COLO668 (cell line): ENCODE measurements around the gene PCDH9.

Experiments
- DNase-seq: peaks from one replicate; lab custom pipeline; 2025; ENCODE audit not compliant: unreplicated experiment; lab: John Stamatoyannopoulos, UW

PCDH9 gene

DNA sequence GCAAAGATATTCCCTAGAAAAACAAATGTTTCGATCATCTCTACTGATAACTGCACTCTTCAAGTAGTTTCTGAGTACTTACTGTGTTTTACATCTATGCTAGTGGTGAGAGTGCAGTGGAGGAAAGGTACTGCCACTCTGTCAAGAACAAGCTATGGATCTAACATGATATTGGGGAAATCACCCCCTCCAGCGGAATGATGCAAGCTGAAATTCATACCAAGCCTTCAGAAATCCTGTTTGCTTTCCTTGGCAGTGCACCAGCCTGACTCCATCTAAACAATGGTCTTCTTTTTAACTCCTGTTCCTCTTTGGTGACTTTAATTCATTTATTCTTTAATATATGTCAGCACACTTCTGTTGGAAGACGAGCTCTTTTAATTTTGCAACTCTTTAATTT, 238.0 kb downstream of the PCDH9 start:
- no peak for DNase-seq

DNA sequence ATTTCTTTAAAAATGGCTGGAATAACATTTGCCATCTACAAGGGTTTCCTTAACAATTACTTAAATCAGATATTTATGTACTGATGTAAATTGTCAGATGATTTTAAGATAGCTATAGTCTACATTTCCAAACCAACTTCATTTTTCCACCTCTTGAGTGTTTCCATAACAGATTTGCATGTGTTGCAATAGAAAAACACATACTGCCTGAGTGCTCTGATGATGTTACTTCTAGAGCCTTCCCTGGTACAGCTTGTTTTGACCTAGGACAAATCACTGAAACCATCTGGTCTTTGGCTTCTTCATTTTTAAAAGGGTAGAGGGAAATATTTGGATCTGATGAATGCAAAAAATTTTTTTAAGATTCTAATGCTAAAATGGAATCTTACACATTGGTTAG, 245.9 kb downstream of the PCDH9 start:
- DNase-seq: no peak

DNA sequence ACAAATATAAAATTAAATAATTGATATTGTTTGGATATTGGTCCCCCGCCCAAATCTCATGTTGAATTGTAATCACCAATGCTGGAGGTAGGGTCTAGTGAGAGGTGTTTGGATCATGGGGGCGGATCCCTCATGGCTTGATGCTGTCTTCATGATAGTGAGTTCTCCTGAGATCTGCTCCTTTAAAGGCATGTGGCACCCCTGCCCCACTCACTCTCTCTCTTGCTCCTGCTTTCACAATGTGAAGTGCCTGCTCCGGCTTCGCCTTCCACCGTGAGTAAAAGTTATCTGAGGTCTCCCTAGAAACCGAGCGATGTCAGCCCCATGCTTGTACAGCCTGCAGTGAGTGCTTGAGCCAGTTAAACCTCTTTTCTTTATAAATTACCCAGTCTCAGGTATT, 248.2 kb downstream of the PCDH9 start:
- no peak for DNase-seq

DNA sequence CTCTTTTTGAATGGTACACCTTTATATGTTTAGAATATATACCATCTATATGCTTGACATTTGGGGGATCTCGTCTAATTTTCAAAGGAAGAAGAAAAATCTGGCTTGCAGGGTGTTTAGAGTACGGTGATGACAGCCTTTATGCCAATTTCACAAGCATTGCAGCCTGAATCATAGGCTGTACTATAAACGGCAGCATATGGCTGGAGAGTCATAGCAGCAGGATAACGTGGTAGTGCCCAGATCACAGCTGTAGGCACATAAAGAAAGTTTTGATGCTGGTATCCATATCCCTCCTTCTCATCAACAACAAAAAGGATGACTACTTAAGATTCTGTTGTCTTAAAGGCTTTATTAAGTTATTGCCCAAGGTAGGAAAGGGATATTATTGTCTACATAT, 253.0 kb downstream of the PCDH9 start:
- DNase-seq: no peak

DNA sequence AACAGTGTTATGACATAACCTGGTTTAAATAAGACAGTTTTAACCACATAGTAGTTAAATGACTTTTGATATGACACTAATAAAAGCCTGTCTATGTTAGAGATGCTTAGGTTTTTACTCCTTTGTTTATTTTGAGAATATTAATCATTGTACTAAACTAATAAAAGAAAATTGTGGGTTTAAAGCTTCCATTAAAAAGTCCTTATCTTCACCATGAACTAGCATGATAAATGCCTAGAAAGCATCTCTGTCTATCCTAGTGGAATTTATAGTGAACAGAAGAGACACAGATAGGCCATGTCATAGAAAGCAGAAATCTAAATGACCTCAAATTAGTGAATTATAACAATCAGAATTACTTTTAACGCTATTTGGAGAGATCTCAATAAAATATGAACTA, 255.2 kb downstream of the PCDH9 start:
- DNase-seq: no peak

DNA sequence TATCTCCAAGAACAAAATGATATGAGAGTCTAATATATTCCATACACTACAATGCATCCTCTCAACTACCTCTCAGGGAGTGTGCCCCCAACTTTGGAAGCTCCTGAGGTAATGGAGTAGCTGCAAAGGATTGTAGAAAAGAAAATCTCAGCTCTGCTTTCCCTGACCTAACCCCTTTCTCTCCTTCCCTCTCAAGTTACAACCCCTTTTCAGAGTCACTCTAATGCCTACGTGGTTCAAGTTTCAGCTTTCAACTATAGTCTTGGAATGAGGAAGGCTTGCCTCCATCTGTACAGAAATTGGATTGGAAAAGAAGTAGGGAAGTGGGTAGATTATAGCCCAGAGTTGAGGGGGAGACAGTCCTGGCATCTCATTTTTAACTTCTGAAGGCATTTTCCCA, 256.0 kb downstream of the PCDH9 start:
- no peak for DNase-seq

DNA sequence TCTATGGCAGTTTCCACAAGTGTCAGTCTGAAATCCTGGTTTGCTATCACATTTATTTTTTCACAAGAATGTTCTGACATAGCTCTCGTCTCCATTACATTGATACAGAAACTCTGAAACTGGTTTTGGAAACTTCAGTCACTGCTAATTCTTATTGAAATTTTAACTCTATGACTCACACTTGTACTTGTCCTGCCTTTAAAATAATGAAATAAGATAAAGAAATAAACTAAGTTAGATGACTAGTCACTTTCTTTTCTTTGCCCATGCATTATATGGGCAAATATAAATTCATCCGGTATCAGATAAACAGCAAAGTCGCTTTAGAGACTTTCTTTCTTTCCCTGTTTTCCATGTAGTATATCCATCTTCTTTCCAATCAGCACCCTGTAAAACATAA, 257.5 kb downstream of the PCDH9 start:
- no peak for DNase-seq

DNA sequence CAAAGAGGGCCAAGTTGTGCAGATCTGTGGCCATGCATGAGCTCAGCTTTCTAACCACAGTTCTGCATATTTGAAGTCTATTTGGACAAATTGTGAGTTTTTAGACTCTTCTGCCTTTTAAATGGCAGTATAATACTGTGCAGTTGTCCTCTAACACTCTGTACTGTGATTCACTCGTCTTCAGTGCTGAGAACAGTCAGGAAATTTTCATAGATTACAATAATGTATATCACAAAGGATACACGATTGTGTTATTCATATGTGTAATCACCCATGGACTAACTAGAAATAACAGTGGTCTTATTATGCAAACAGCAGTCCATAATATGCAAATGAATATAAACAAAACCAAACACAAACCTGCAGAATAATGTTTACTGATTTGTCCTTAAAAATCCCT, 259.1 kb downstream of the PCDH9 start:
- DNase-seq: no peak

DNA sequence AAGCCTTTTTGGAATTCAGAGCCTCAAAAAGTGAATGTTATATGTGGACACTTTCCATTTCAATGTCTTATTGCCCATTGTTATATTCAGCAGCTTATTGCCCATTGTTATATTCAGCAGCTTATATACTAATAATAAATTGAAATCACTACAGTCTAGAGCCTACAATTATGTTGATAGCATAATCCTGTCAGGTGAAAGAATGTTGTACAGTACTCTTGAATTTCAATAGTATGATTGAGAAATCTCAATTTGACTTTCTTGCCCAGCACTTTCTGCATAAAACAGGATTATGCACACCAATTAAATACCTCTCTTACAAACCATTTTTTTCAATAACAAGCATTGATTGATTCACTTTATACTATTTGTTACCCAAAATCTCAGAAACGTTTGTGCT, 260.8 kb downstream of the PCDH9 start:
- no peak for DNase-seq

DNA sequence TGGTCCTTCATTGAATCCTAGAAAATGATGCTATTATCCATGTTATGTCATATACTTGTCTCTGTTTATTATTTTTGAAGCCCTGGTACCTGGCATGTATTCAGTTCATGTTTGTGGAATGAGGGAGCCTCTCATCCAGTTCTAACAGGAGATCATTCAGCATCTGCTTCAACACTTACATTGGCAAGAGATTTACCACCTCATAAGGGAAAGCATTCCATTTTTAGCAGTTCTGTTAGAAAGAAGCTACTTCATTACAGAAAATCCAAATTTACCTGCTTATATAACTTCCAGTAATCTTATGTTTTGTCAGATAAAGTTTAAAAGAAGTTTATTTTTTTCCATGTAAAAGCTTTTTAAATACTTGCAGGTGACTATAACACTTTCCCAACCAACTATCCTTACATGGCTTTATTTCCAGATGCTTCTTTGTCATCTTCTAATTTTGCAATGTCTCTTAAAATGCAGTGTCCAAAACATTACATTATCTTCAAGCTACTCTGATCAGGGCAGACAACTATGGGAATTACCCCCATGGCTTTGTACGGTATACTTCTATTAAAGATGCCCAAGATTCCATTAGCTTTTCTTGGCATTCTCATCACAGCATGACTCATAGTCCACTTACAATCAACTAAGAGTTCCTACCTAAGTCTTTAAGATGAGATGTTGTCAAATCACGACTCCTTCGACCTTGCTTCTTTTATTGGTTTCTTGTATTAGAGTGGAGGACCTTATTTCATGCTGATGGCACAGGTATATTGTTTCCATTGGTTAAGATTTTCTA, 262.1 kb downstream of the PCDH9 start:
- no peak for DNase-seq

DNA sequence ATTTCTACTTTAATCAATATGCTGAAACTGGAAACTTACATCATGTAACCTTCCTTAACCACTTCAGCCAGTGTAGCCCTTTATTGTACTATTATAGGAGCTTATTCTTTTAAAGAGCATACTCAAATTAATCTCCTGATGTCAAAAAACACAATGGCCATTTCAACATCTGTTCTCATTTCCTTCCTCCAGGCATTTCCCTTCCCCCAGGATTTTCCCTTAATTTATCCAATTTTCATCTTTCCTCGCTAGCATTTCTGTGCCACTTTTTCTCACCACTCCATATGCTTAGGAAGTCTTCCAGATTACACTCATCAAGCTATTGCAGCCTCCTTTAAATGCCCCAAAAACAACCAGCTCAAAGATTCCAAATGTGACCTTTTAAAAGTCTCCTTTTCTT, 265.0 kb downstream of the PCDH9 start:
- no peak for DNase-seq

DNA sequence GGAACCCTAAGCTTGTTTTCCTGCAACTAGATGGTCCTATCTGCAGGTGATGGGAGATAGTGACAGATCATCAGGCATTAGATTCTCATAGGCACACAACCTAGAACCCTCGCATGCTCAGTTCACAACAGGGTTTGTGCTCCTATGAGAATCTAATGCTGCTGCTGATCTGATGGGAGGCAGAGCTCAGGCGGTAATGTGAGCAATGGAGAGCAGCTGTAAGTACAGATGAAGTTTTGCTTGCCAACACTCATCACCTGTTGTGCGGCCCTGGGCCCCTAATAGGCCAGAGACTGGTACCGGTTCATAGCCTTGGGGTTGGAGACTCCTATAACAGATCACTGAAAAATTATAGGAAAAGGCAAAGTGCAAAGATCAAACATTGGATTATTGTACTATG, 267.2 kb downstream of the PCDH9 start:
- no peak for DNase-seq

DNA sequence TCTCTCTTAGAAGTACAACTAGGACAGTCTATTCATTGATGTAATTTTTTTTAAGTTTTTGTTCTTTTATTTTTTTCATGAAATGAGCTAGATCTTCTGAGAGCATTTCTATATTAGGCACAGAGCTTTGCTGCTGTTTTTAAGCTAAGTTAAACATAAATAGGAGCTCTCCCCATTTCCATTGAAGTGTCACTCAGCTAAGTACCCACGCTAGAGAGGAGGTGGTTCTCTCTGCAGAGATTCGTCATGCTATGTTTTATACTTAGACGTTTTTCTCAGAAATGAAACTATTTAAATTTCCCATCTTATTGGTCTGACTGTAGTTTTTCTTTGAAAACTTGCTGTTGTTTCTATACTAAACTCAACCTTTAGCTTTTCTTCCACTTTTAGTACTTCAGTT, 271.5 kb downstream of the PCDH9 start:
- no peak for DNase-seq

DNA sequence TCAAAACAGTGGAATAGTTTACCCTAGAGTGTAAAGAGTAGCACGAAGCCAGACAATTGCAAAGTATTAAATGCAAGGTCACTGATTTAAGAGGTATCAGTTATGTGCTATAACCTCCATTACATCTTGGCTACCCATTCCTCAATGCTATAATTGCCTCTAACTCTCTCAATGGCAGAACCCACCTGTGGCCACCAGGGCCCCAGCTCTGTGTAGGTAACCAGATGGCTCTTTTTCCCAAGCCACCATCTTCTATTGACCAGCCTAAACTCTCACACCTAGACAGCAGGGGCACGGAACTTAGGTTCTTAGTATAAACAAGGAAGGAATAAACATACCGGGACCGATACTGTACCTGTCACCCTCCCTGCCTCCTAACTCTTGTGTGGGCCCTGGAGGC, 277.6 kb downstream of the PCDH9 start:
- no peak for DNase-seq

DNA sequence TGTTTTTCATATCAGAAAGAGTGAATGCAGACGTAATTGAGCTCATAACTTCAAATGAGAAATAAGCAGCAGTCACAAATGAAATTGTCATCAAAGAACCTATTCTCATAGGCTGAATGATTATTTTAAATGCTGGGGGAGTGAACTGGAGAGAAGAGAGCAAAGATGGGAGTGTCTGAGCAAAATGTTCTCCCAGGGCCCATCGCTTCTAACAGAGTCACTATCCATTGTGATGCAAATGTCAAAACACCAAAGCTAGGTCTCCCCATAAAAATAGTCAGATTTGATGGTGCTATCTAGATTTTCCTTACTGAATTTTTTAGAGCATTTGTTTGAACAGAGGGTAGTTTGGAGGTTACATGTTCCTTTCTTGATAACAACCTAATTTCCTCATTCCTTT, 278.7 kb downstream of the PCDH9 start:
- DNase-seq: no peak

DNA sequence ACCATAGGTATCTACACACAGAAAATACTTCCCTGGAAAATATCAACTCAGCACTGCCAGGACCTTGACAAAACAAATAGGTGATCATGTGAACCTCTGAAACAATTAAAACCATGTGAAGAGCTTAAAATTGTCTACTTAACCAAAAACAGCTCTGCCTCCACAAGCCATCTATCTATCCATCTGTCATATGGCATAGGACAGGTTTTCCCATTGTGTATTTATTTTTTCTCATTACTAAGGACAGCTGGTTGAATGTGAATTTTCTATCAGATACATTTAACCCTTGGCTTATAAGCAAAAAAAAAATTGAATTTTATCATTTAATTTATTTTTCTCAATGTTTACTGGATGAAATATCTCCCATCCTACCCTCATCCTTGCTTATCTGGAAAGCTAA, 279.5 kb downstream of the PCDH9 start:
- DNase-seq: no peak

DNA sequence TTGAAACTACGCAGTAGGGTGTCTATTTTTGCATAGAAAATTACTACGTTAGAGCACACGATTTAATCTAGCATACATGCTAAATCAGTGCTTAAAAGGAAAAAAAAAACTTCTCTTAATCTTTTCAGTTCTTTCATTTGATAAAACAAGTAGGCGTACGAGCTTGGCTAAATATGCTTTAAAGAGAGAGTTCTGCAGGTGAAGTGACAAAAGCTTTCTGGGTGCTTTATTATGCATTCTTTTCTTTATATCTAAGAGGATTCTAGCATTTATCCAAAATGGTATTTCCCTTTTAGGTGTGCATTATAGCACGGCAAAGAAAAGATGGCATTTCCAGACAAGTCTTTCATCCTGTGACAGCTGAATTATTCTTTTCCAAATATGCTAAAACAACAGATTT, 281.2 kb downstream of the PCDH9 start:
- no peak for DNase-seq

DNA sequence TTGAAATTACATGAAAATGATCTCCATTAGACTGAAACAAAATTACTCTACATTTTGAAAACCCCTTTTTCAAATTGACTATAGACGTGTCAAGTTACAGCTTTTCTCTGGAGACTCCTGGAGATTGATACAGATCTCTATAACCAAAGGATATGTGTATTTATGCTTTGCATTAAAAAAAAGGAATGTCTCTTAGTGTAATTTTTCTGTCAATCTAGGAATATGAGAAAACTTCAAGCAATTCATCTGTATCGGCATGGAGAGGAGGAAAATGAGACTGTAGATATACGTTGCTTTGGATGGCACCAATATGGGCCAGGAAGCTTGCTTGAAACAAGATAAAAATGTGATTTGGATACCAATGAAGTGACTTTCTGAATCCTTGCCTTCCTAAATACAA, 286.6 kb downstream of the PCDH9 start:
- no peak for DNase-seq

DNA sequence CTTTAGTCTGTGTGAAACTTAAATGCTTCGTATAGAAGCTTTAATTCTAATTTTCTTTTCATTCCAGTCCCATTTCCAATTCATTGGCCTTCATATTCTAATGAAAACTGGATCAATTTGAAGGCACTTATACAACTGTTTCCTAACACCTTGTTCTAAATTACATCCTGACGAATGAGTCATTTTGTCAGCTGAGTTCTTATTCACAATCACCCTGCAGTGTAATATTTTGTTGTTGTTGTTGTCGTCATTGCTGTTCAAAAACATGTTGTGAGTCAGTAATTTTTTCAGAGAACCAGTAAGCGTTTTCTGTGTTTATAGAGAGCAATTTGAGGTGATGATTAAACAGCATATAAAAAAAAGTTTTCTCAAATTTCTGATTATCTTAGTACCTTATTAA, 290.0 kb downstream of the PCDH9 start:
- DNase-seq: no peak

DNA sequence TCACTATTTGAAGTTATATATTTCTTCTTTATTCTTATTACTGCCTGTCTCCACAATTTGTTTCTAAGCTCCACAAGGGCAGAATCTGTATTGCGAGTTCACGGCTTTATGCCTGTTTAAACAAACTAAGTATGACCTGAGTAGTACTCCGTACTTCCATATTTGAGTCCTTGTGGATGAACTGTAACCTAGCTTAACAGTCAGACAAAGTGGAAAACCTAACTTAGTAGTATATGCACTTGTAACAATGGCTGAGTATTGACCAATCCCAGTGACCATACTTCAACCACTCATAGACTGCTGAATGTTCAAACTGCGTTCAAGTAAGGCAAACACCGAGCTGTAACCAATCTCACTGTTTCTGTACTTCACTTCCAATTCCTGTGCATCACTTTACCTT, 292.7 kb downstream of the PCDH9 start:
- DNase-seq: no peak

DNA sequence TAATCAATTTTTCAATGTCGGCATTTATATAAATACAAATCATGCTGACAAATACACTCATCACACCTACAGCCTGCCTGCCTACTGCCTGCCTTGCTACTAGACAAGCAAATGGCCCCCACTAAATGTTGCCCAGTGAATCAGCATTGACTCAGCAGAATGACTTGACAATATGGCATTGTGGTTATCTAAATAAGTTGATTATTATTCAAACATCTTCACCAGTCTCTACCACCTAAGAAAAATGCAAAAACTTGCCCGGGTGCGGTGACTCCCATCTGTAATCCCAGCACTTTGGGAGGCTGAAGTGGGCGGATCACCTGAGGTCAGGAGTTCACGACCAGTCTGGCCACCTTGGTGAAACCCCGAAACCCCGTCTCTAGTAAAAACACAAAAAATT, 296.1 kb downstream of the PCDH9 start:
- no peak for DNase-seq

DNA sequence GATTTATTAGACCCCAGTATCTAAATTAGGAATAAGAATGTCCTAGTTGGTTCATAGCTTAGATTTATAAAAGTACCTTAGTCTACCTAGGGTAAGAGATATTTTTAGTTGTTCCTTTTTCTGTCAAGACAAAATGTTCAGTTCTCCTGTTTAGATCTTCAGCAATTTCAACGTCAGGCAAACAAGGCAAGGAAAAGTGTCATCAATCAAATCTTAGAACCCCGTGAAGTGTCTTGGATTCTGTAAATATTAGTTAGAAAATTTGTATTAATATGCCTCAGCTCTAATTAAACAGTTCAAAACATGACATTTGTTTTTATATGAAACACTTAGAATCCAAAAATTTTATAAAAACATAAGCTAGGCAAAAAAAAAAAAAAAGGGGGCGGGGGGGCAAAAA, 296.6 kb downstream of the PCDH9 start:
- DNase-seq: no peak

DNA sequence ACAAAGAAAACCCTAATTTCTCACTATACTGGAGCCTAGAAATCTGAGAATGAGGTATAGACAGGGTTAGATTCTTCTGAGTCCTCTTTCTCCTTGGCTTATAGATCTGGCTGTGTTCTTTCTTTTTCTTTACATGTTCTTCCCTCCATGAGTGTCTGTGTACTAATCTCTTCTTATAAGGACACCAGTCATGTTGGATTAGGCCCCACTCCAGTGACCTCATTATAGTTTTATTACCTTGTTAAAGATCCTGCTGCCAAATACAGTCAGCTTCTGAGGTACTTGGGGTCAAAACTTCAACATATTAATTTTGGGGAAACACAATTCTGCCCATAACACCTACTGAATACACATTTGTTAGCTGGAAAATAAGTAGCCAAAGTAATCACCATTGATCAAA, 302.6 kb downstream of the PCDH9 start:
- no peak for DNase-seq
